SK-N-SH treated with all-trans-retinoic acid at 6 μM for 48 hours (cell line): ENCODE results near the gene ITGA3.

Source experiments
- ATAC-seq: fragments of 200-7000 bp; cut with Tn5 transposase; 3 replicates; pipeline ENCODE4 v1.9.1; 2020; ENCODE audit warnings: mild to moderate bottlenecking, moderate library complexity
- ARNTL ChIP-seq: fragments of 450-650 bp; formaldehyde crosslinking; IDR thresholded peaks from 2 replicates; pipeline ENCODE4 v1.5.0; 2020; ENCODE audit warnings: low read depth, mild to moderate bottlenecking, moderate library complexity, borderline replicate concordance
- CSDC2 ChIP-seq: fragments of 250-450 bp; sonication (Bioruptor Pico); IDR thresholded peaks from 2 replicates; pipeline ENCODE4 v1.5.0; 2020; ENCODE audit warnings: mild to moderate bottlenecking, moderate library complexity
- CSRNP3 ChIP-seq: fragments of 250-450 bp; sonication (Bioruptor Pico); IDR thresholded peaks from 2 replicates; pipeline ENCODE4 v1.5.1; 2021; ENCODE audit warnings: mild to moderate bottlenecking, moderate library complexity
- ESRRG ChIP-seq: fragments of 250-450 bp; sonication (Bioruptor Pico); IDR thresholded peaks from 2 replicates; pipeline ENCODE4 v1.6.1; 2021; ENCODE audit warnings: mild to moderate bottlenecking
- ISL1 ChIP-seq: fragments of 250-450 bp; sonication (Bioruptor Pico); IDR thresholded peaks from 2 replicates; pipeline ENCODE4 v2.1.2; 2022; ENCODE audit warnings: mild to moderate bottlenecking, moderate library complexity
- PPARA ChIP-seq: fragments of 250-450 bp; sonication (Bioruptor Pico); IDR thresholded peaks from 2 replicates; pipeline ENCODE4 v1.5.0; 2020; ENCODE audit warnings: mild to moderate bottlenecking, borderline replicate concordance
- RARB ChIP-seq: fragments of 250-450 bp; sonication (Bioruptor Pico); IDR thresholded peaks from 2 replicates; pipeline ENCODE4 v1.8.0; 2021; ENCODE audit warnings: mild to moderate bottlenecking, moderate library complexity
- SNAI2 ChIP-seq: fragments of 250-450 bp; sonication (Bioruptor Pico); IDR thresholded peaks from 2 replicates; pipeline ENCODE4 v1.5.0; 2020; ENCODE audit warnings: mild to moderate bottlenecking, moderate library complexity
- TCF4 ChIP-seq: fragments of 250-450 bp; sonication (Bioruptor Pico); IDR thresholded peaks from 2 replicates; pipeline ENCODE4 v1.8.0; 2021; ENCODE audit warnings: mild to moderate bottlenecking, moderate library complexity, borderline replicate concordance
- ZC3H10 ChIP-seq: fragments of 250-450 bp; sonication (Bioruptor Pico); IDR thresholded peaks from 2 replicates; pipeline ENCODE4 v1.5.1; 2021; ENCODE audit warnings: mild to moderate bottlenecking, moderate library complexity
- ZFP3 ChIP-seq: fragments of 250-450 bp; sonication (Bioruptor Pico); IDR thresholded peaks from 2 replicates; pipeline ENCODE4 v1.5.0; 2020; ENCODE audit warnings: mild to moderate bottlenecking, moderate library complexity
- ZFP30 ChIP-seq: fragments of 450-650 bp; formaldehyde crosslinking; IDR thresholded peaks from 2 replicates; pipeline ENCODE4 v1.5.0; 2022; ENCODE audit warnings: mild to moderate bottlenecking, moderate library complexity
- ZNF565 ChIP-seq: fragments of 450-650 bp; formaldehyde crosslinking; conservative IDR thresholded peaks from 2 replicates; pipeline ENCODE4 v1.5.0; 2020; ENCODE audit warnings: low read depth, mild to moderate bottlenecking, moderate library complexity
- ZNF70 ChIP-seq: fragments of 450-650 bp; formaldehyde crosslinking; IDR thresholded peaks from 2 replicates; pipeline ENCODE4 v1.5.0; 2020; ENCODE audit warnings: mild to moderate bottlenecking, moderate library complexity
- ZNF8 ChIP-seq: fragments of 450-650 bp; formaldehyde crosslinking; IDR thresholded peaks from 2 replicates; pipeline ENCODE4 v1.5.0; 2020; ENCODE audit warnings: mild to moderate bottlenecking, moderate library complexity
- TF ChIP-seq, protein P1 (sequence below): fragments of 250-450 bp; sonication (Bioruptor Pico); IDR thresholded peaks from 2 replicates; pipeline ENCODE4 v1.5.0; 2020; ENCODE audit warnings: mild to moderate bottlenecking, moderate library complexity
- TF ChIP-seq, protein P2 (sequence below): fragments of 250-450 bp; sonication (Bioruptor Pico); IDR thresholded peaks from 2 replicates; pipeline ENCODE4 v1.8.0; 2021; ENCODE audit warnings: low read depth, mild to moderate bottlenecking, moderate library complexity, borderline replicate concordance
- TF ChIP-seq, protein P3 (sequence below): fragments of 250-450 bp; sonication (Bioruptor Pico); IDR thresholded peaks from 2 replicates; pipeline ENCODE4 v1.8.0; 2020; ENCODE audit warnings: mild to moderate bottlenecking, moderate library complexity, borderline replicate concordance
- TF ChIP-seq, protein P4 (sequence below): fragments of 250-450 bp; sonication (Bioruptor Pico); IDR thresholded peaks from 2 replicates; pipeline ENCODE4 v1.5.1; 2020; ENCODE audit warnings: low read depth, mild to moderate bottlenecking, moderate library complexity

The ITGA3 gene

DNA sequence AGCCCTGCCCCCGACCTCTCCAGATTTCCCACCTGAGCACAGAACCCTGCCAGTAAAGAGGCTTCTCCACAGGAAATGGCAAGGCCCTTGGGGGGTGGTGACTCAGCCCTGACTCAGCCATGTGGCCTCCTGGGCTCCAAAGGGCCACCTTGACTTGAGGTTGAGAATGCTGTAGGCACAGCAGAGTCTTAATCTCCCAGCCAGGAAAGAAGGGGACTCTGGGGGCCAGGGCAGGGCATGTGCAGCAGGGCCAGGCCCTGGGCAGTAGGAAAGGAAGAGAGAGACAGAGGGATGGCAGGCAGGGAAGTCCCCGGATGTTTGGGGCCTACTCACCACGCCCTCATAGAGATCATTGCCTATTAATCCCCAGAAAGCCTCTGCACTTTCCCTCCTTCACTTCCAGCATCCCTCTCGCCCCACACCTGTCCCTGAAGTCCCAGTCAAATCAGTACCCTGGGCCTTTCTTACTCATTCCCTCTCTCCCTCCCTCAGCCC, 4.8 kb upstream of the ITGA3 start:
- ATAC-seq = peak; percentile 15

DNA sequence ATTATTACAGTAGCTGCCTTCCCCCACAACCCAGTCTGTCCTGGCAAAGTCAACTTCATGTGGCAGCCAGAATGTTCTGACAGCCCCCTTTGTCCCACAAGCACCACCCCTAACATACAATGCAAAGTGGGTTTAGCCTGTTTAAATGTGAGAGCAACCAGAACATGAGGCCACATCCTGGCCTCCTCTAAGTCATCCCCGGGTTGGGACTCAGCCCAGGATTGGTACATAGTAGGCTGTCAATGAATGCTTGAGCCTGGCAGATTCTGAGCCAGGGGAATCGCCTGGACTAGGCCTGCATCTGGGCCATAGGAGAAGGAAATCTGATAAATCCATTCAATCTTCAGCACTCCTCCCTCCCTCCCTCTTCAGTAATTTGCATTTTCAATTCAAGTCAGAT, 4.3 kb upstream of the ITGA3 start:
- TF ChIP-seq ZNF70 = no peak
- TF ChIP-seq, protein P1, sequence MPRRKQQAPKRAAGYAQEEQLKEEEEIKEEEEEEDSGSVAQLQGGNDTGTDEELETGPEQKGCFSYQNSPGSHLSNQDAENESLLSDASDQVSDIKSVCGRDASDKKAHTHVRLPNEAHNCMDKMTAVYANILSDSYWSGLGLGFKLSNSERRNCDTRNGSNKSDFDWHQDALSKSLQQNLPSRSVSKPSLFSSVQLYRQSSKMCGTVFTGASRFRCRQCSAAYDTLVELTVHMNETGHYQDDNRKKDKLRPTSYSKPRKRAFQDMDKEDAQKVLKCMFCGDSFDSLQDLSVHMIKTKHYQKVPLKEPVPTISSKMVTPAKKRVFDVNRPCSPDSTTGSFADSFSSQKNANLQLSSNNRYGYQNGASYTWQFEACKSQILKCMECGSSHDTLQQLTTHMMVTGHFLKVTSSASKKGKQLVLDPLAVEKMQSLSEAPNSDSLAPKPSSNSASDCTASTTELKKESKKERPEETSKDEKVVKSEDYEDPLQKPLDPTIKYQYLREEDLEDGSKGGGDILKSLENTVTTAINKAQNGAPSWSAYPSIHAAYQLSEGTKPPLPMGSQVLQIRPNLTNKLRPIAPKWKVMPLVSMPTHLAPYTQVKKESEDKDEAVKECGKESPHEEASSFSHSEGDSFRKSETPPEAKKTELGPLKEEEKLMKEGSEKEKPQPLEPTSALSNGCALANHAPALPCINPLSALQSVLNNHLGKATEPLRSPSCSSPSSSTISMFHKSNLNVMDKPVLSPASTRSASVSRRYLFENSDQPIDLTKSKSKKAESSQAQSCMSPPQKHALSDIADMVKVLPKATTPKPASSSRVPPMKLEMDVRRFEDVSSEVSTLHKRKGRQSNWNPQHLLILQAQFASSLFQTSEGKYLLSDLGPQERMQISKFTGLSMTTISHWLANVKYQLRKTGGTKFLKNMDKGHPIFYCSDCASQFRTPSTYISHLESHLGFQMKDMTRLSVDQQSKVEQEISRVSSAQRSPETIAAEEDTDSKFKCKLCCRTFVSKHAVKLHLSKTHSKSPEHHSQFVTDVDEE (CRISPR knock-in tag) = no peak
- TF ChIP-seq, protein P2, sequence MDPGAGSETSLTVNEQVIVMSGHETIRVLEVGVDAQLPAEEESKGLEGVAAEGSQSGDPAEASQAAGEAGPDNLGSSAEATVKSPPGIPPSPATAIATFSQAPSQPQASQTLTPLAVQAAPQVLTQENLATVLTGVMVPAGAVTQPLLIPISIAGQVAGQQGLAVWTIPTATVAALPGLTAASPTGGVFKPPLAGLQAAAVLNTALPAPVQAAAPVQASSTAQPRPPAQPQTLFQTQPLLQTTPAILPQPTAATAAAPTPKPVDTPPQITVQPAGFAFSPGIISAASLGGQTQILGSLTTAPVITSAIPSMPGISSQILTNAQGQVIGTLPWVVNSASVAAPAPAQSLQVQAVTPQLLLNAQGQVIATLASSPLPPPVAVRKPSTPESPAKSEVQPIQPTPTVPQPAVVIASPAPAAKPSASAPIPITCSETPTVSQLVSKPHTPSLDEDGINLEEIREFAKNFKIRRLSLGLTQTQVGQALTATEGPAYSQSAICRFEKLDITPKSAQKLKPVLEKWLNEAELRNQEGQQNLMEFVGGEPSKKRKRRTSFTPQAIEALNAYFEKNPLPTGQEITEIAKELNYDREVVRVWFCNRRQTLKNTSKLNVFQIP (CRISPR knock-in tag) = no peak
- no peak for ATAC-seq

More for the DNA sequence above, 4.8 kb upstream of the ITGA3 start:
- TF ChIP-seq, protein P2 (CRISPR knock-in tag) = no peak
- TF ChIP-seq SNAI2 (CRISPR knock-in tag) (no peak), ZNF8 (no peak), CSDC2 (CRISPR knock-in tag) (no peak), ZFP3 (peak; percentile 64; the same call in 1 of the 2 replicates)

DNA sequence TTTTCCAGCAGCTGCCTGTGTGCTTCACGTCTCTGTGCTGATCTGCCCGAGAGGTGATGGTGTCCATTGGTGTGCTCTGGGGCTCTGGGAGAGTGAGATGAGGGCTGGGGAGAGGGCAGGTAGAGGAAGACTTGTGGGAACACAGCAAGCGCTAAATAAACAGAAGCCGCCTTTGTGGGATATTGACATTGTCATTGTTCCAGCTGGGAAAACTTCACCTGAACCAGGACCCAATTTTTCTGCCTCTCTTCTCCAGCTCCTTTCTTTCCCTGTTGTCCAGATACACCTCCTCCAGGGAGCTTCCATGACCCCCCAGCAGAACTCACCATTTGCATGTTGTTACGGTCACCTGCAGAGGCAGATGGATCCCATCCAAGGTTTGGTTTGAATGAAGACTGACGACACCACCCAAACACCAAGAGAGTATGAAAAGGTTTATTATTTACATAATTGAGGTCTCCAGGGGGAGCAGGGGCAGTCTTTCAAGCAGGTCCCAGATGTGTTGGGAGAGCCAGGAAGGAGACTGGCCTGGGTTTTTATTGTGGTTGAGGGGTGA, 3.6 kb upstream of the ITGA3 start:
- TF ChIP-seq ISL1 (CRISPR knock-in tag) (no peak), PPARA (no peak), ESRRG (CRISPR knock-in tag) (no peak), ZNF70 (no peak), ZFP30 (CRISPR knock-in tag) (no peak), CSRNP3 (no peak), ZFP3 (no peak), TCF4 (CRISPR knock-in tag) (no peak), RARB (CRISPR knock-in tag) (no peak)
- TF ChIP-seq, protein P2 (CRISPR knock-in tag) = no peak
- ATAC-seq = no peak

GRCh38 chr17:50052822-50053653, 2.9 kb upstream of the ITGA3 start:
- peak; percentile 6 for ATAC-seq
- TF ChIP-seq ZC3H10 (no peak), CSDC2 (CRISPR knock-in tag) (0 out of 2 replicates have a peak, but pooled peaks have one; percentile 33), ZNF565 (CRISPR knock-in tag) (0 out of 2 replicates have a peak, but pooled peaks have one; percentile 31), ARNTL (CRISPR knock-in tag) (no peak), ESRRG (CRISPR knock-in tag) (no peak), ISL1 (CRISPR knock-in tag) (no peak), PPARA (no peak), ZFP30 (CRISPR knock-in tag) (no peak)
- TF ChIP-seq, protein P3, sequence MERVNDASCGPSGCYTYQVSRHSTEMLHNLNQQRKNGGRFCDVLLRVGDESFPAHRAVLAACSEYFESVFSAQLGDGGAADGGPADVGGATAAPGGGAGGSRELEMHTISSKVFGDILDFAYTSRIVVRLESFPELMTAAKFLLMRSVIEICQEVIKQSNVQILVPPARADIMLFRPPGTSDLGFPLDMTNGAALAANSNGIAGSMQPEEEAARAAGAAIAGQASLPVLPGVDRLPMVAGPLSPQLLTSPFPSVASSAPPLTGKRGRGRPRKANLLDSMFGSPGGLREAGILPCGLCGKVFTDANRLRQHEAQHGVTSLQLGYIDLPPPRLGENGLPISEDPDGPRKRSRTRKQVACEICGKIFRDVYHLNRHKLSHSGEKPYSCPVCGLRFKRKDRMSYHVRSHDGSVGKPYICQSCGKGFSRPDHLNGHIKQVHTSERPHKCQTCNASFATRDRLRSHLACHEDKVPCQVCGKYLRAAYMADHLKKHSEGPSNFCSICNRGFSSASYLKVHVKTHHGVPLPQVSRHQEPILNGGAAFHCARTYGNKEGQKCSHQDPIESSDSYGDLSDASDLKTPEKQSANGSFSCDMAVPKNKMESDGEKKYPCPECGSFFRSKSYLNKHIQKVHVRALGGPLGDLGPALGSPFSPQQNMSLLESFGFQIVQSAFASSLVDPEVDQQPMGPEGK (CRISPR knock-in tag) = no peak
- TF ChIP-seq, protein P2 (CRISPR knock-in tag) = no peak
- TF ChIP-seq, protein P4, sequence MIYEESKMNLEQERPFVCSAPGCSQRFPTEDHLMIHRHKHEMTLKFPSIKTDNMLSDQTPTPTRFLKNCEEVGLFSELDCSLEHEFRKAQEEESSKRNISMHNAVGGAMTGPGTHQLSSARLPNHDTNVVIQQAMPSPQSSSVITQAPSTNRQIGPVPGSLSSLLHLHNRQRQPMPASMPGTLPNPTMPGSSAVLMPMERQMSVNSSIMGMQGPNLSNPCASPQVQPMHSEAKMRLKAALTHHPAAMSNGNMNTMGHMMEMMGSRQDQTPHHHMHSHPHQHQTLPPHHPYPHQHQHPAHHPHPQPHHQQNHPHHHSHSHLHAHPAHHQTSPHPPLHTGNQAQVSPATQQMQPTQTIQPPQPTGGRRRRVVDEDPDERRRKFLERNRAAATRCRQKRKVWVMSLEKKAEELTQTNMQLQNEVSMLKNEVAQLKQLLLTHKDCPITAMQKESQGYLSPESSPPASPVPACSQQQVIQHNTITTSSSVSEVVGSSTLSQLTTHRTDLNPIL (CRISPR knock-in tag) = no peak
